SK-N-SH (cell line): Measurements from ENCODE around the gene EMP2. TPM values are rescaled to one million over a fixed set of nuclear protein-coding genes. Genes with fewer than 3 reads are reported as not detected.

Experiments used
- CTCF ChIA-PET: fragments of 300-600, 350-600 bp; formaldehyde crosslinking; extraction: SDS; loops from one replicate; lab custom pipeline; 2021; lab: Yijun Ruan, JAX
- POLR2A ChIA-PET: fragments of 350-600 bp; sonication (Branson Sonifier 250); formaldehyde crosslinking; extraction: SDS; loops from one replicate; lab custom pipeline; 2020; ENCODE audit warnings: antibody characterized with exemption, inconsistent platforms; lab: Yijun Ruan, JAX
- DNase-seq: peaks from one replicate; pipeline ENCODE4 v3.0.0; 2012
- H2AFZ ChIP-seq: fragments of 200-600 bp; sonication (generic); 2 replicates; pipeline ENCODE4 v1.8.1; 2016; ENCODE audit warnings: antibody characterized with exemption, mild to moderate bottlenecking, low read depth
- H3F3A ChIP-seq: fragments of 200-600 bp; sonication (generic); replicated peaks from 2 replicates; pipeline ENCODE3; 2016; ENCODE audit warnings: antibody characterized with exemption, mild to moderate bottlenecking; ENCODE audit not compliant: insufficient read depth
- H3K27ac ChIP-seq, 2 experiments: fragments of 200-500 bp in 1 of 2; fragments of 200-600 bp in 1 of 2; sonication (Bioruptor generic) in 1 of 2; sonication (generic), shearing (Covaris generic) in 1 of 2; 2 replicates each; pipeline versions ENCODE4 v1.5.1 to v1.6.1; 2014 to 2016; ENCODE audit warnings: low read depth in 2 of 2, inconsistent platforms in 1 of 2, low read length in 1 of 2, mild to moderate bottlenecking in 1 of 2, mixed read lengths in 1 of 2
- H3K27me3 ChIP-seq: fragments of 200-600 bp; sonication (generic), shearing (Covaris generic); 2 replicates; pipeline ENCODE4 v1.6.1; 2016; ENCODE audit warnings: mixed run types; ENCODE audit not compliant: insufficient read depth
- H3K36me3 ChIP-seq, 2 experiments: fragments of 200-500 bp in 1 of 2; fragments of 200-600 bp in 1 of 2; sonication (Bioruptor generic) in 1 of 2; sonication (generic) in 1 of 2; replicated peaks in 1 of 2; 2 replicates each; pipeline versions ENCODE3 to v1.5.1; 2014 to 2016; ENCODE audit warnings: low read length in 1 of 2, mild to moderate bottlenecking in 1 of 2; ENCODE audit not compliant: insufficient read depth in 2 of 2, control insufficient read depth in 1 of 2
- H3K4me1 ChIP-seq, 2 experiments: fragments of 200-500 bp in 1 of 2; fragments of 200-600 bp in 1 of 2; sonication (Bioruptor generic) in 1 of 2; sonication (generic), shearing (Covaris generic) in 1 of 2; 2 replicates each; pipeline versions ENCODE4 v1.5.1 to v1.6.1; 2014 to 2016; ENCODE audit warnings: low read depth in 1 of 2, low read length in 1 of 2, mixed run types in 1 of 2; ENCODE audit not compliant: insufficient read depth in 2 of 2, control insufficient read depth in 1 of 2
- H3K4me2 ChIP-seq: fragments of 200-600 bp; sonication (generic), shearing (Covaris generic); 2 replicates; pipeline ENCODE4 v1.6.1; 2017; ENCODE audit warnings: mixed run types
- H3K4me3 ChIP-seq, 2 experiments: fragments of 200-500 bp in 1 of 2; fragments of 200-600 bp in 1 of 2; sonication (Bioruptor generic) in 1 of 2; sonication (generic), shearing (Covaris generic) in 1 of 2; 2 replicates each; pipeline versions ENCODE4 v1.5.1 to v1.8.1; 2014 to 2016; ENCODE audit warnings: low read depth in 2 of 2, inconsistent platforms in 1 of 2, low read length in 1 of 2, mild to moderate bottlenecking in 1 of 2, mixed read lengths in 1 of 2, moderate library complexity in 1 of 2
- H3K79me2 ChIP-seq: fragments of 200-600 bp; sonication (generic); 2 replicates; pipeline ENCODE4 v1.8.1; 2017; ENCODE audit warnings: mild to moderate bottlenecking; ENCODE audit not compliant: insufficient read depth
- H3K9ac ChIP-seq: fragments of 200-600 bp; sonication (generic); 2 replicates; pipeline ENCODE4 v1.6.1; 2017; ENCODE audit warnings: mixed run types
- H3K9me2 ChIP-seq: fragments of 200-600 bp; sonication (generic); 2 replicates; pipeline ENCODE4 v1.6.1; 2017; ENCODE audit warnings: mixed run types
- H3K9me3 ChIP-seq: fragments of 200-600 bp; sonication (generic); 2 replicates; pipeline ENCODE4 v1.6.1; 2017; ENCODE audit warnings: mixed run types, mild to moderate bottlenecking, moderate library complexity
- H4K20me1 ChIP-seq: fragments of 200-600 bp; sonication (generic); 2 replicates; pipeline ENCODE4 v1.6.1; 2017; ENCODE audit warnings: mild to moderate bottlenecking, mixed run types; ENCODE audit not compliant: insufficient read depth
- ELF1 ChIP-seq: IDR thresholded peaks from 2 replicates; pipeline ENCODE4 v1.4.0; 2012
- EZH2phosphoT487 ChIP-seq: fragments of 200-600 bp; sonication (generic); IDR thresholded peaks from 2 replicates; pipeline ENCODE4 v1.6.1; 2017; ENCODE audit warnings: low read depth, mixed run types, mild to moderate bottlenecking, antibody characterized with exemption, moderate library complexity, borderline replicate concordance
- FOSL2 ChIP-seq: IDR thresholded peaks from 2 replicates; pipeline ENCODE4 v1.4.0; 2012; ENCODE audit warnings: low read depth, mild to moderate bottlenecking, moderate library complexity, borderline replicate concordance
- GATA2 ChIP-seq: sonication (generic); formaldehyde crosslinking; IDR thresholded peaks from 2 replicates; pipeline ENCODE4 v1.5.0; 2020; ENCODE audit warnings: mild to moderate bottlenecking, missing genetic modification reagents
- MEF2A ChIP-seq: IDR thresholded peaks from 2 replicates; pipeline ENCODE4 v1.4.0; 2012; ENCODE audit warnings: low read depth, borderline replicate concordance
- RAD21 ChIP-seq: IDR thresholded peaks from 2 replicates; pipeline ENCODE4 v1.6.1; 2012; ENCODE audit warnings: mild to moderate bottlenecking, low read length
- RFX5 ChIP-seq: IDR thresholded peaks from 2 replicates; pipeline ENCODE4 v1.6.1; 2012; ENCODE audit warnings: mild to moderate bottlenecking, improper control_type of control experiment, low read length
- SIN3A ChIP-seq: IDR thresholded peaks from 2 replicates; pipeline ENCODE4 v1.6.1; 2012; ENCODE audit warnings: low read depth, mild to moderate bottlenecking, low read length, moderate library complexity, borderline replicate concordance
- WGBS: methylation state at CpG from one replicate; pipeline ENCODE4 v1.1.6; 2017; ENCODE audit warnings: low lambda C conversion rate; 5-methylcytosine and 5-hydroxymethylcytosine counted together
- polyA plus RNA-seq, 3 experiments: library from polyadenylated mRNA; depleted of rRNA; stranded (reverse); fragments of >200 nt; gene quantifications; 2 replicates each; pipeline ENCODE4 v1.2.3, GENCODE V29; 2012
- TF ChIP-seq, protein P1 (sequence below): IDR thresholded peaks from 2 replicates; pipeline ENCODE4; 2012
- TF ChIP-seq, protein P2 (sequence below): IDR thresholded peaks from 2 replicates; pipeline ENCODE4 v1.6.1; 2012; ENCODE audit warnings: mild to moderate bottlenecking, low read depth, low read length, moderate library complexity
- TF ChIP-seq, protein P3 (sequence below): fragments of 200-600 bp; sonication (generic); IDR thresholded peaks from 2 replicates; pipeline ENCODE4 v1.6.1; 2017; ENCODE audit warnings: antibody characterized with exemption, mild to moderate bottlenecking, moderate library complexity
- TF ChIP-seq, protein P4 (sequence below): fragments of 150-350 bp; IDR thresholded peaks from 2 replicates; pipeline ENCODE4 v1.6.1; 2017; ENCODE audit warnings: antibody characterized with exemption, low read length, low read depth, borderline replicate concordance

The EMP2 gene
- polyA plus RNA-seq, 1 of the 3 experiments (the other 2 are of a cell fraction) = 4.3 TPM

DNA sequence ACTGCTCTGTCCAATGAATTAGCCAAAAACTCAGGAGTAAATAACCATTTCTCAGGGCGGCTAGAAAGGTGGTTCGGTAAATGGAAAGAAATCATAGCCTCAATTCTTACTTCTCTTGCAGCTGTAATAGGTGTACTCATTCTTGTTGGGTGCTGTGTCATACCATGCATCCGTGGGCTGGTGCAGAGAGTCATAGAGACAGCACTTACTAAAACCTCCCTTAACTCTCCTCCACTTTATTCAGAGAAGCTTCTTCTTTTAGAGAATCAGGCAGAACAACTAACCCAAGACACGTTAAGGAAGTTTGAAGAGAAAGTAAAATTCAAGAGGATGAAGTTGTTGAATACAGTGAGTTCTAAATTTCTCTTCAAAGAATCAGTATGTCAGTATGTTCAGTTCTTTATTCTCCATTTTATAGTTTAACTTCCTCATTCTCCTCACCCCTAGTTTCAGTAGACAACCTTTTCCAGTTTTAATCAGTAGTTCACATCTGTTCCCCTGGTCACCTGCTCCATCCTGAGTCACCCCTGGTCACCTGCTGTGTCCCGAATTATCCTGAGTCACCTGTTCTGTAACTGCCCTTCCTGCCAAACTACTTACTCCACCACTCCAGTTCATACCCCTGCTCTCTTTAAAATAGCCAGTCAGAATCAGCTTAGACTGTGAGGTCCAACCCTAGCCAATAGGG is 85.9 kb downstream of the EMP2 start (continued):
- TF ChIP-seq, protein P1, sequence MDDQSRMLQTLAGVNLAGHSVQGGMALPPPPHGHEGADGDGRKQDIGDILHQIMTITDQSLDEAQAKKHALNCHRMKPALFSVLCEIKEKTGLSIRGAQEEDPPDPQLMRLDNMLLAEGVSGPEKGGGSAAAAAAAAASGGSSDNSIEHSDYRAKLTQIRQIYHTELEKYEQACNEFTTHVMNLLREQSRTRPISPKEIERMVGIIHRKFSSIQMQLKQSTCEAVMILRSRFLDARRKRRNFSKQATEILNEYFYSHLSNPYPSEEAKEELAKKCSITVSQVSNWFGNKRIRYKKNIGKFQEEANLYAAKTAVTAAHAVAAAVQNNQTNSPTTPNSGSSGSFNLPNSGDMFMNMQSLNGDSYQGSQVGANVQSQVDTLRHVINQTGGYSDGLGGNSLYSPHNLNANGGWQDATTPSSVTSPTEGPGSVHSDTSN = no peak
- no peak for TF ChIP-seq MEF2A
- TF ChIP-seq, all 33 proteins: peak for 0

DNA sequence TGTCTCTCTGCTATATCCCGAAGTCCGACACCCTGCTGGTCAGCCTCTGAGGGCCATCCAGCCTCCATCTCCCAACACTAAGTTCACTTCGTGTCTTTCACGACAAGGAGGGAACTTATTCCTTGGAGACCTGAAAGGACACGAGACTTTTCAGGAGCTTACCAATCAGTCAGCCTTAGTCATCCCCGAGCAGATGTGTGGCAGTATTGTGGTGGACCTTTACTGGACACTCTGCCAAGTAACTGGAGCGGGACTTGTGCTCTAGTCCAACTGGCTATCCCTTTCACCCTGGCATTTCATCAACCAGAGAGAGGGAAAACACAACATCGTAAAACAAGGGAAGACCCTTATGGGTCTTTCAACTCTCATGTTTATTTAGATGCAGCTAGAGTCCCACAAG is 87.1 kb downstream of the EMP2 start:
- ChIA-PET CTCF (interaction anchor here (1.3 kb wide), 1 partner anchor 9 kb away, joined by 3 read pairs; no protein-coding TSS in a partner anchor), POLR2A (interaction anchor here (0.6 kb wide), 1 partner anchor 169 kb away, joined by 4 read pairs; no protein-coding TSS in a partner anchor)
- no peaks in the 10 kb centered on the region for H3K9me2 ChIP-seq
- H3K36me3 ChIP-seq = no peaks in the 10 kb centered on the region
- no peak for DNase-seq
- no peak overlapping the region for H2AFZ ChIP-seq
- 24% methylated on average over 8 of the region's 8 CpGs for WGBS
- H3K27ac ChIP-seq = no peak overlapping the region
- H3K4me2 ChIP-seq = no peak overlapping the region
- no peaks in the 10 kb centered on the region for H3K79me2 ChIP-seq
- no peaks in the 10 kb centered on the region for H3K4me1 ChIP-seq
- no peak overlapping the region for H3K4me3 ChIP-seq
- H4K20me1 ChIP-seq = no peaks in the 10 kb centered on the region
- no peaks in the 10 kb centered on the region for H3F3A ChIP-seq
- H3K9me3 ChIP-seq = no peaks in the 10 kb centered on the region
- no peaks in the 10 kb centered on the region for H3K27me3 ChIP-seq
- H3K9ac ChIP-seq = no peak overlapping the region
- TF ChIP-seq, protein P2, sequence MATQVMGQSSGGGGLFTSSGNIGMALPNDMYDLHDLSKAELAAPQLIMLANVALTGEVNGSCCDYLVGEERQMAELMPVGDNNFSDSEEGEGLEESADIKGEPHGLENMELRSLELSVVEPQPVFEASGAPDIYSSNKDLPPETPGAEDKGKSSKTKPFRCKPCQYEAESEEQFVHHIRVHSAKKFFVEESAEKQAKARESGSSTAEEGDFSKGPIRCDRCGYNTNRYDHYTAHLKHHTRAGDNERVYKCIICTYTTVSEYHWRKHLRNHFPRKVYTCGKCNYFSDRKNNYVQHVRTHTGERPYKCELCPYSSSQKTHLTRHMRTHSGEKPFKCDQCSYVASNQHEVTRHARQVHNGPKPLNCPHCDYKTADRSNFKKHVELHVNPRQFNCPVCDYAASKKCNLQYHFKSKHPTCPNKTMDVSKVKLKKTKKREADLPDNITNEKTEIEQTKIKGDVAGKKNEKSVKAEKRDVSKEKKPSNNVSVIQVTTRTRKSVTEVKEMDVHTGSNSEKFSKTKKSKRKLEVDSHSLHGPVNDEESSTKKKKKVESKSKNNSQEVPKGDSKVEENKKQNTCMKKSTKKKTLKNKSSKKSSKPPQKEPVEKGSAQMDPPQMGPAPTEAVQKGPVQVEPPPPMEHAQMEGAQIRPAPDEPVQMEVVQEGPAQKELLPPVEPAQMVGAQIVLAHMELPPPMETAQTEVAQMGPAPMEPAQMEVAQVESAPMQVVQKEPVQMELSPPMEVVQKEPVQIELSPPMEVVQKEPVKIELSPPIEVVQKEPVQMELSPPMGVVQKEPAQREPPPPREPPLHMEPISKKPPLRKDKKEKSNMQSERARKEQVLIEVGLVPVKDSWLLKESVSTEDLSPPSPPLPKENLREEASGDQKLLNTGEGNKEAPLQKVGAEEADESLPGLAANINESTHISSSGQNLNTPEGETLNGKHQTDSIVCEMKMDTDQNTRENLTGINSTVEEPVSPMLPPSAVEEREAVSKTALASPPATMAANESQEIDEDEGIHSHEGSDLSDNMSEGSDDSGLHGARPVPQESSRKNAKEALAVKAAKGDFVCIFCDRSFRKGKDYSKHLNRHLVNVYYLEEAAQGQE = no peak
- TF ChIP-seq, protein P3, sequence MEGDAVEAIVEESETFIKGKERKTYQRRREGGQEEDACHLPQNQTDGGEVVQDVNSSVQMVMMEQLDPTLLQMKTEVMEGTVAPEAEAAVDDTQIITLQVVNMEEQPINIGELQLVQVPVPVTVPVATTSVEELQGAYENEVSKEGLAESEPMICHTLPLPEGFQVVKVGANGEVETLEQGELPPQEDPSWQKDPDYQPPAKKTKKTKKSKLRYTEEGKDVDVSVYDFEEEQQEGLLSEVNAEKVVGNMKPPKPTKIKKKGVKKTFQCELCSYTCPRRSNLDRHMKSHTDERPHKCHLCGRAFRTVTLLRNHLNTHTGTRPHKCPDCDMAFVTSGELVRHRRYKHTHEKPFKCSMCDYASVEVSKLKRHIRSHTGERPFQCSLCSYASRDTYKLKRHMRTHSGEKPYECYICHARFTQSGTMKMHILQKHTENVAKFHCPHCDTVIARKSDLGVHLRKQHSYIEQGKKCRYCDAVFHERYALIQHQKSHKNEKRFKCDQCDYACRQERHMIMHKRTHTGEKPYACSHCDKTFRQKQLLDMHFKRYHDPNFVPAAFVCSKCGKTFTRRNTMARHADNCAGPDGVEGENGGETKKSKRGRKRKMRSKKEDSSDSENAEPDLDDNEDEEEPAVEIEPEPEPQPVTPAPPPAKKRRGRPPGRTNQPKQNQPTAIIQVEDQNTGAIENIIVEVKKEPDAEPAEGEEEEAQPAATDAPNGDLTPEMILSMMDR = no peak
- TF ChIP-seq GATA2 (CRISPR knock-in tag) = no peak

DNA sequence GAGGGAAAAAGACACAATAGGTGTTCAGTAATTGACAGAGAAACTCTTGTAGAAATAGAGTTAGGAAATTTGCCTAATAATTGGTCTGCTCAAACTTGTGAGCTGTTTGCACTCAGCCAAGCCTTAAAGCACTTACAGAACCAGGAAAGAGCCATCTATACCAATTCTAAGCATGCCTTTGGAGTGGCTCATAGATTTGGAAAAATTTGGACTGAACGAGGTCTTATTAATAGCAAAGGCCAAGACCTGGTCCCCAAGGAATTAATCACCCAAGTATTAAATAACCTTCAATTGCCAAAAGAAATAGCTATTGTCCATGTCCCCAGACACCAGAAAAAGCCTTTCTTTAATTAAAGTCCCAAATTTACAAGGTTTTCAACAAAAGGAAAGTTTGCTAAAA is 90.3 kb downstream of the EMP2 start:
- no peaks in the 10 kb centered on the region for H3K79me2 ChIP-seq
- no peak overlapping the region for H3K4me3 ChIP-seq
- WGBS = 0% methylated on average over 1 of the region's 1 CpG
- H4K20me1 ChIP-seq = no peaks in the 10 kb centered on the region
- DNase-seq = no peak
- H2AFZ ChIP-seq = no peak overlapping the region
- no peaks in the 10 kb centered on the region for H3K4me1 ChIP-seq
- H3K27ac ChIP-seq = no peak overlapping the region
- H3K27me3 ChIP-seq = no peaks in the 10 kb centered on the region
- no peak overlapping the region for H3K4me2 ChIP-seq
- POLR2A ChIA-PET = no interaction called here
- H3F3A ChIP-seq = no peaks in the 10 kb centered on the region
- TF ChIP-seq RFX5 = no peak
- TF ChIP-seq EZH2phosphoT487 = no peak
- no peak for TF ChIP-seq SIN3A
- TF ChIP-seq FOSL2 = no peak
- no peak for TF ChIP-seq RAD21
- TF ChIP-seq, protein P4, sequence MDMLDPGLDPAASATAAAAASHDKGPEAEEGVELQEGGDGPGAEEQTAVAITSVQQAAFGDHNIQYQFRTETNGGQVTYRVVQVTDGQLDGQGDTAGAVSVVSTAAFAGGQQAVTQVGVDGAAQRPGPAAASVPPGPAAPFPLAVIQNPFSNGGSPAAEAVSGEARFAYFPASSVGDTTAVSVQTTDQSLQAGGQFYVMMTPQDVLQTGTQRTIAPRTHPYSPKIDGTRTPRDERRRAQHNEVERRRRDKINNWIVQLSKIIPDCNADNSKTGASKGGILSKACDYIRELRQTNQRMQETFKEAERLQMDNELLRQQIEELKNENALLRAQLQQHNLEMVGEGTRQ = no peak
- TF ChIP-seq ELF1 = no peak
- TF ChIP-seq, all 33 proteins: peak for 0
- H3K9me3 ChIP-seq = no peaks in the 10 kb centered on the region
- H3K36me3 ChIP-seq = no peaks in the 10 kb centered on the region
- CTCF ChIA-PET = interaction anchor here (2.3 kb wide), 1 partner anchor 20 kb away, joined by 6 read pairs; no protein-coding TSS in a partner anchor
- no peaks in the 10 kb centered on the region for H3K9me2 ChIP-seq
- H3K9ac ChIP-seq = no peak overlapping the region
